GM12878 (cell line): ENCODE measurements around the gene USP4.

Experiments
- ATF3 ChIP-seq: IDR thresholded peaks from 2 replicates; pipeline ENCODE4 v1.6.1; 2011; ENCODE audit warnings: low read depth, mild to moderate bottlenecking, low read length, moderate library complexity, borderline replicate concordance; ENCODE audit errors: extremely low read depth
- CTCF ChIP-seq, 3 experiments: IDR thresholded peaks in 2 of 3; conservative IDR thresholded peaks in 1 of 3; 2 replicates each; pipeline ENCODE4 v1.5.1; 2011; ENCODE audit warnings: low read depth in 3 of 3, low read length in 3 of 3, mild to moderate bottlenecking in 3 of 3, control low read depth in 2 of 3, moderate library complexity in 2 of 3, inconsistent platforms in 1 of 3, mixed read lengths in 1 of 3; ENCODE audit not compliant: control insufficient read depth in 2 of 3, insufficient read depth in 1 of 3; ENCODE audit errors: extremely low read depth in 1 of 3
- EZH2 ChIP-seq: IDR thresholded peaks from 2 replicates; pipeline ENCODE4 v1.6.1; 2012; ENCODE audit warnings: low read depth, mild to moderate bottlenecking, control low read depth, inconsistent platforms, low read length, borderline replicate concordance; ENCODE audit not compliant: control insufficient read depth
- ZNF274 ChIP-seq: IDR thresholded peaks from one replicate; pipeline ENCODE4 v1.8.0; 2011; ENCODE audit not compliant: insufficient read length, insufficient read depth

- TF ChIP-seq ATF3 (no peak), CTCF (IDR thresholded peaks at IDR 0.05 in 2 of 3, conservative IDR thresholded peaks at IDR 0.05 in 1 of 3; ENCODE audit: control insufficient read depth in 2 of 3, extremely low read depth in 1 of 3, insufficient read depth in 1 of 3, low read depth in 3 of 3, low read length in 3 of 3) (no peak), EZH2 (no peak), ZNF274 (no peak)
Observed at GRCh38 chr3:49265661-49266386, 74.0 kb downstream of the USP4 start.
